GM19193 (cell line): ENCODE results near the gene NFKBIE.

Experiments
- POLR2A ChIP-seq: IDR thresholded peaks from 4 replicates; pipeline ENCODE4 v1.6.1; 2011; ENCODE audit not compliant: insufficient read depth, insufficient read length; ENCODE audit errors: extremely low read depth

The NFKBIE gene

GRCh38 chr6:44222486-44223318, 42.6 kb downstream of the NFKBIE start:
- TF ChIP-seq POLR2A, result no peak

- TF ChIP-seq POLR2A, result no peak
Observed at GRCh38 chr6:44221961-44222335, 43.4 kb downstream of the NFKBIE start.

- TF ChIP-seq POLR2A, result no peak
Observed at GRCh38 chr6:44221291-44221960, 43.9 kb downstream of the NFKBIE start.

- no peak for TF ChIP-seq POLR2A
Observed at GRCh38 chr6:44220913-44221290, 44.4 kb downstream of the NFKBIE start.

- TF ChIP-seq POLR2A, result no peak
Observed at GRCh38 chr6:44219815-44220784, 45.3 kb downstream of the NFKBIE start.

- peak; percentile 74 for TF ChIP-seq POLR2A
Observed at GRCh38 chr6:44219053-44219814, 46.1 kb downstream of the NFKBIE start.

GRCh38 chr6:44217332-44218143, 47.8 kb downstream of the NFKBIE start:
- TF ChIP-seq POLR2A, result no peak

GRCh38 chr6:44216677-44217331, 48.5 kb downstream of the NFKBIE start, which contains the start of gene MYMX:
TSS of gene MYMX (plus strand) at chr6:44216926. CDS start at chr6:44217472, 546 bp downstream.
- no peak for TF ChIP-seq POLR2A

- TF ChIP-seq POLR2A, result no peak
Observed at GRCh38 chr6:44214307-44214706, 51.0 kb downstream of the NFKBIE start.

- TF ChIP-seq POLR2A, result no peak
Observed at GRCh38 chr6:44211284-44211683, 54.1 kb downstream of the NFKBIE start.
